GM18907 (cell line): ENCODE data around the gene AURKA.

Experiments used
- ATAC-seq: cut with Tn5 transposase; IDR thresholded peaks from one replicate; pipeline ENCODE4 v1.9.1; 2021; ENCODE audit warnings: mild to moderate bottlenecking, moderate library complexity; ENCODE audit not compliant: unreplicated experiment

The AURKA gene

DNA sequence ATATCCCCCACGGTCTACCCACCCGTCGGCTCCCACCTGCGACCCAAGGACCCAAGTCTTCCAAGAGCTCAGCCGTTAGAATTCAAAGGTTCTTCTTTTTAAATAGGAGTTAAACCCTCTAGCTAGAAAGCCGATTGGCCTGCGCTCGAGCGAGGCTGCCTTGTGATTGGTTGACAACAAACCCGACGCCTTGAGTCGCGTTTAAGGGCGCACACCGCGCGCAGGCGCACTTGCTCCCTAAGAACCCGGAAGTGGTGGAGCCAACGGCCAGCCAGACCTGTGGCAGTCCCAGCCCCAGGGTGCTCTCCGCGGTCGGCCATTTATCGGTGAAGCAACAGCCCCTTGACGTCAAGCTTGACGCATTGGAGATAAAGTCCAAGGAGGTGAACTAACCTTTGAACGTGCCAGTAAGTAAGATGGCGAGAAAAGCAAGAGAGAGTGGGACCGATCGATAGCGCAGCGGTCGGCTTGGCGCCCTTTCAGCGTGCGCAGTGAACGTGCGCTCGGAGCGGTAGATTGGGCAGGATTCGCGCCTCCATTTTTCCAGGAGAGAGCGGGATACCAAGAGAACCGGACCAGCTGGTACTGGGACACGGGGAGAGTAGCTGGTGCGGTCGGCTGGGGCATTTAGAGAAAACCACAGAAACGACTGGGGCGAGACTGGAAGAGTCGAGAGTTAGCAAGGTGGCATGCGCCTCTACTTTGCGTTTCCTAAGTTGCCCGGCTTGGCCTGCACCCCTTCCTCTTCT, at the start of gene AURKA, which contains the start of gene CSTF1:
Gene AURKA, minus strand, starts transcription at position 84 of the 749 bp plus-strand sequence. CDS start 4,018 bp downstream, outside the sequence.
Gene CSTF1, plus strand, starts transcription at position 514 of the 749 bp plus-strand sequence. CDS start 2,908 bp downstream, outside the sequence.
- ATAC-seq = peak; percentile 95

DNA sequence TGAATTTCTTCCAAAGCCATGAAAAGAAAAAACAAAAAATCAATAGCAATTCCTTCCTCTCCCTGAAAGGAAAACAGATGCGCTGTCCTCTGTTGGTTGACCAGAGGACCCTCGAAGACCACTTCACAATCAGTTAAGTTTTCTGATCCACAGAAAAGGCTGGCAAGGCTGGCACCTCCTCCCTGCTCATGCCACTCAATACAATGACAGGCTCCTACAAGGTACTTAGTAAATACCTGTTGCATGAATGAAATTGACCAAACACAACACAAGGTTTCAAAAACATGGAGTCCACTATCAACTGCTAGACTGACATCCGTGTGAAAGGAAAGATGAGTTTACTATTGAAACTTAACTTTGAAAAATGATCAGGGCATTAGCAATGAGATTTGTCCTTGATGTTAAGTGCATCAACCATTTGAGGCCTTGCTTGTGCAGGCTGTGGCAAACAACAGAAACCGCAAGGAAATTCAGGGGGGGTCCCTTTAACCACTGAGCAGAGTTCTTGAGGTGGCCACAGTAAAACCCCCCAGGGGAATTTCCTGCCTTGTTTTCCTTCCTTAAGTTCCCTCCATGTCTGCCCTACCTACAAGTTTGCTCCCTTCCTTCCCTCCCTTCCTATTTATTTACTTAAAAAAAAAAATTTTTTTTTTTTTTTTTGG, 48.5 kb upstream of the AURKA start:
- peak; percentile 90 for ATAC-seq

DNA sequence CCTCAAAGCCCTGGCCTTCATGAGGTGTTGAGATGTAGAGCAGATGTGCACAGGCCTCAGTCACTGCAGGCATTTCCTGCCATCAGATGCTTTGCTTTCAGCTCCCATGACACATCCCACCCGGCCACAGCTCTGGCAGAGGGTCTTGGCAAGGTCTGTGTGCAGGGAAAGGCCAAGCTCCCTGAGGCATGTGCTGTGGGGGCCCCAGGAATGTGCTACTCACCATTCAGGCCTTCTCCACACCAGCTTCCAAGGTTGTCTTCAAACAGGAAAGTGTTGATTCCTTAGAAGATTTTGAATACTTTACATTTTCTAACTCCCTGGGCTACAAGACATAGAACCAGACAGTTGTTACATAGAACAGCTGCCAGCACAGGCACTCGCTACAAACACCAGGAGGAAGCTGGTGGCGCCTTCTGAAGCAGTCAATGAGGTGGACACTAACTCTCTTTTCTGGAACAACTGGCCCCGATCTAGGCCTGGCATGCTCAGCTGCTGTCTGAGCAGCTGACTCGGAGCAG, 47.8 kb upstream of the AURKA start:
- ATAC-seq = no peak

DNA sequence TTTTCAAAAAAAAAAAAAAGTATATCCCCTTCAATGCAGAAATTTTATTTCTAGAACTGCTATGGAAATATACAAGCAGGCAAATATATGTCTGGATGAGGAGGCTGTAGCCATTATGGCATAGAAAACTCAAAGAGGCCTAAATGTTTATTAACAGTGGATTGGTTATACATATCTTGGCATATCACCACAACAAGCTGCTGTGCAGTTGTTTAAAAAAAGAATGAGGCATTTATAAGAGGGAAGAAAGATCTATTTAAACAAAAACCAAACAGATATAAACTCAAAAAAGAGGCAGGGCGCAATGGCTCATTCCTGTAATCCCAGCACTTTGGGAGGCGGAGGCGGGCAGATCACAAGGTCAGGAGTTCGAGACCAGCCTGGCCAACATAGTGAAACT, 46.3 kb upstream of the AURKA start:
- ATAC-seq = no peak

DNA sequence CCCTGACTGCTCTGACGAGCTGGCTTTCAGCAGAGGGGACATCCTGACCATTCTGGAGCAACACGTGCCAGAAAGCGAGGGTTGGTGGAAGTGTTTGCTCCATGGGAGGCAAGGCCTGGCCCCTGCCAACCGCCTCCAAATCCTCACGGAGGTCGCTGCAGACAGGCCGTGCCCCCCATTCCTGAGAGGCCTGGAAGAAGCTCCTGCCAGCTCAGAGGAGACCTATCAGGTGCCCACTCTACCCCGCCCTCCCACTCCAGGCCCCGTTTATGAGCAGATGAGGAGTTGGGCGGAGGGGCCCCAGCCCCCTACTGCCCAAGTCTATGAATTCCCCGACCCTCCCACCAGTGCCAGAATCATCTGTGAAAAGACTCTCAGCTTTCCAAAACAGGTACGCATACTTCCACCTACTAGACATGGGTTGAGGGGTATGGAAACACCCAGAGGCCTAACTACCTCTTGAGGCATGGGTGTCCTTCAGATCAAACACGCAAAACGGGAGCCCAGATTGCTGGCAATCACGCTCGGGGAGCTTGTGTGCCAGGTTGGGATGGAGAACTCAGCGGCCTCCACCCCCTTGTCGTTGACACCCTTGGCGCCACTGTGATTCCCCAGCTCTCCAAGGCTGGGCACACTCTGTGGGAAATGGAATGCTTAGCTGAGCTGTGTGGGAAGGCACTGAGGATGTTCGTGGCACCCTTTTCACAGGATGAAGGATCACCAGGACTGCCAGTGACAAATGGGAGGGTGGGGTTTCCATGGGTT, 45.4 kb upstream of the AURKA start:
- no peak for ATAC-seq

DNA sequence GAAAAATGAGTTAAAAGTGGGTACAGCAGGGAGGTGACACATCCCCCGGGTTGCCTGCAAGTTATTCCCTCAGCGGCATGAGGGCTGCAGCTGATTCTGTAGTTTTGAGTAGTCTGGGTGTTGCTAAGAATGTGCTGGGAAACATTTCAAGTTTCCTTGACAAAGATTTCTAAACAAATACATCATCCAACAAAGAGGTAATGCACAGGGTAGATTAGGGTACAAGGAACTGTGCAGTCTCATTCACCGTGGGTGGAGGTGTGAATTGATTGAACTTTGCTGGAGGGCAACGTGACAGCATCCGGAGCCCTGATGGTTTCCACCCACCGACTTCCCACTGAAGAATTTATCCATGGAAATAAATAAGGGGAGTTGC, 41.9 kb upstream of the AURKA start:
- no peak for ATAC-seq

DNA sequence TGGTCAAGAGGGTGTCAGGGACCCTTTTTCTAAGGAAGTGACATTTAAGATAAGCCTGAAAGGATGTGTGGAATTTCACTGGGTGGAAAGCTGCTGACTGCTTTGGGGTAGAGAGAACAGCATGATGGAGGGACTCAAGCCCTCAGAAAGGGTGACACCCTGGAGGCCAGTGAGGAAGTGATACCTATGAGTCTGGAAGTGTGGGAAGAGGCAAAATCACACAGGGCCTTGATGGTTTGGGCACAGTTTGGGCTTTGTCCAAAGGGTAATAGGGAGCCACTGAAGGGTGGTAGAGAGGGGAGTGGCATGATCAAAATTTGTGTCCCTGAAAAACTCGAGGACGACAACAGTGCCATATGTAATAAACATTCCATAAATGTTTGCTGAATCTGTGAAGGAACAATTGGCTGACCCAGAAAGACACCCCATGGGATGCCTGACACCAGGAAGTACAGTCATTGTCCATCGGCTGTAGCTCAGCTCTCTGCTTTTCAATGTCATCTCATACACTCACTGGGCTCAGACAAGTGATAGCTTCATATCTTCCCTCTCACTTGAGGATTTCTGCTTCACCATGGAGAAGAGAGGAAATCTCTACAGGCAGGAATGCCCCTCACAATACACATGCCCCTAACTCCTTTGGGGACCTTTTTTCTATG, 41.3 kb upstream of the AURKA start:
- no peak for ATAC-seq

DNA sequence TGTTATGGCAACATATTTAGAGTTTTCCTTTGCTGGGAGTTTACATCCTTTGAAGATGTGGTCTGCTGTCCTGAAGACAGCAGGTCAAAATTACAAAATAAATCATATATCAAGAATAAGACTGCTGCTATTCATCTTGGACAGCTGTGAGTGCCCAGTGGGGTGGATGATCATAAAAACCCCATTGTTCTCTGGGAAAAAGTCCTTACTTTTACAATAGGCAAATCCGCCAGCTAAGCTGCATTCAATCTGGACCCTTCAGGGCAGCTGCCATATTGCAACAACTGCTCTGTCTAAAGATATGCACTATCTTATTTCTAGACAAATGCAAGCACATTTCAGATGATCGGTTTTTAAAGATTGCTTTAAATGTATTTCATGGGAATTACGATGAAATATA, 39.5 kb upstream of the AURKA start:
- ATAC-seq = no peak

DNA sequence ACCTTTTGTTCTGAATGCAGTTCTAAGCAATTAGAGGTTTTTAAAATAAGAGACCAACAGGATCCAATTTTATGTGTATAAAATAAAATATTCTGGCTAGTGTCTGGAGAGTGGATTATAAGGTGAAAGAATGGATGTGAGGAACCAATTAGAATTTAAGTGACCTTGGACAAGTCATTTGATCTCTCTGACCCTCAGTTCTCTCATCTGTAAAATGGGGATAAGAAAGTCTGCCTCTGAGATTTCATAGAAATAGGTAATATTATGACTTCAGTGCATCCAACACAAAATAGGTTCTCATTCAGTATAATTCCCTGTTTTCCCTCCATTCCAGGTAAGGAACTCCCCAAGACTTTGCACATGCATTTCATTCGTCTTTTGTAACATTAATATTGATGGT, 38.9 kb upstream of the AURKA start:
- no peak for ATAC-seq

DNA sequence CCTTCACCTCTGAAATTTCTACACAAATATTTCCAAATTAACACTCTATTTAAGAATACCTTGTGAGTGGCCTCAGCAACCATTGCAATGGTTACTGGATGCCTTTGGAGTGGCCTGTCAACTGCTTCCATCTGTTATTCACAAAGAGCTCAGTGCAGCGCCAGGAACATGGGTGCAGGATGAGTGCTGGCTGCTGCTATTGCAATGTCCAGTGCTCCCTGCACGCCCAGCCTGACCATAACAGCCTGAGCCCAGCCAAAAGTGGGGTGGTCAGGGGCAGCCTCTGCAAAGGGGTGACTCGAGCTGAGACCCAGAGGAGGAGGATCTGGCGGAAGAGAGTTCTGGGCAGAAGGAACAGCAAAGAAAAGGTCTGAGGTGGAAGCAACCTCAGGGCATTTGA, 38.4 kb upstream of the AURKA start:
- ATAC-seq = no peak

DNA sequence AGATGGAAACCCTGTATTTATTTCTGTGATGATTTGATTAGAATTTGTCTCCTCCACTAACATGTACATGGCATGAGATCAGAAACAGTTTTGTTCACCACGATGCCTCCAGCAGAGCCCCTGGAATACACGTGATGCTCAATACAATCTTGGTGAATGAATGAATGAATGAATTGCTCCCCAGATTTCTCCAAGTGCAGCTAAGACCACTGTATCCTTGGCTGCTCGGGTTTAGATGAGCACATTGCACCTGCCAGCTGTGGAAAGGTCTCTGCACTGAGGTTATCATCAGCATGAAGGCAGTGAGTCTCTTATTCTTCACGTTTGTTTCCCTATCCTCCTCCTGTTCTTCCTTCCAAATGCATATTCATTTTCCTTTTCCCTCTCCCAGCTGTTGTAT, 37.9 kb upstream of the AURKA start:
- no peak for ATAC-seq

DNA sequence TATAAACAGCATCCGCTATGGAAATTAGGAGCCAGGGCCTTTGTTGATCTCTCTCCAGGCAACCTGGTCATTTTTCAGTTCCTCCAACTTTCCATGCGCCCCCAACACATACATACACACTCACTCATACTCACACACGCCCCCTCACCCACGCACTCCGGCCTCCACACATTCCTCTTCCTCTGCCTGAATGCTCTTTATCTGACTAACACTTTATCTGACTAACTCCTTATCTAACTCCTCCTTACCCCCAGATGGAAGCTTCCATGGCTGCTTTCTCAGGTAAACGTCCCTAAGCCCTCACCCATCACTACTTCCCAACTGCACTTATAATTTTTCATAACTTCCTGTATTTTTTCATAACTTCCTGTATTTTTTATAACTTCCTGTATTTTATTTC, 37.5 kb upstream of the AURKA start:
- no peak for ATAC-seq

DNA sequence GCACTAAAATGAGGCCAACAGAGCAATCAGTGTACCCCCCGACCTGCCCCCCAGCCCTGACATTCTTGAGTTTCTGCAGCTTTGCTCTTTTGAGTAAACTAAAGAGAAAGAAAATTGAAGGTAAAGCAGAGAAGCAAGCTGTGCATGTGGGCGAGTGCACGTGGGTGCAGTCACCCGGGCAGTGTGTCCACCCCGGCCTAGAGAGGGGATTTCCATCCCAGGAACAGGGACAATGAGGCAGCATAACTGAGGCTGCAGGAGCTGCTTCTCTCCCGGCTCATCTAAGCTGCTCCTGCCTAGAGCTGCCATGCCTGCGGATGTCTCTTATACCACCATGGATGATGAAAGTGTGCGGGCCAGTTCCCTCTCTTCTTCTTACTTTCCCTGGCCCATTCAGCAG, 36.9 kb upstream of the AURKA start:
- no peak for ATAC-seq

DNA sequence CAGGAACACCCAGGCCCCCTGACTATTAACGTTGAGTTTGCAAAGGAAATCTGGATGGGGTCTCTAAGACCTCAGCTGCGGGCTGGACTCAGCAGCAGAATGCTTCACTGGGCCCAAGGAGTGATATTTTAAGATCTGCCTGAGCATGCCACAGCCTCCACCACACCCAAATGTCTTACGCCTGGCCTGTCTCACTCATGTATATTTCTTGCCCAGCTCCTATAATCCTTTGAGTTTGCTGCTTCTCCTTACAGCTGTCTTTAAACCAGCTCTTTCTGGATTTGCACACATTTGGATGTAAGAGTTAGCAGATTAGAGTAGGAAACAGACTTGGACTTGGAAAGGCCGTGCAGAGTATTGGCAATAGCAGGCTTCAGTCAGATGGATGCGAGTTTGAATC, 36.4 kb upstream of the AURKA start:
- ATAC-seq = no peak

DNA sequence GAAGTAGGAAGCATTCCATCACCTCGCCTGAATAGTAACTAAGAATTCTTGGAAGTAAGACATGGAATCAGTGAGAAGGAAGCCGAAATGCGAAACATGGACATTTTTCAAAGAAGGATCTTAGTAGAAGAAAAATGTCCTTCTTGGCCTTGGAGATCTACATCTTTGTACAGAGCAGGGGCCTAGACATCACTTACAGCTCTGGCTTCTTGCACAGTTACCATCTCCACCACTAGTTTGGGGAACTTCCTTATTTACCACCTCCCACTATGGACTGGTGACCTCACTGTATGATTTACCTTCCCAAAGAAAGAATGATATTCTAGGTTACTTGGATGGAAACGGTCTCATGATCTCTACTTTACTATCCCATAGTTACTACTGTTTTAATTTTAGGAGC, 35.8 kb upstream of the AURKA start:
- no peak for ATAC-seq

DNA sequence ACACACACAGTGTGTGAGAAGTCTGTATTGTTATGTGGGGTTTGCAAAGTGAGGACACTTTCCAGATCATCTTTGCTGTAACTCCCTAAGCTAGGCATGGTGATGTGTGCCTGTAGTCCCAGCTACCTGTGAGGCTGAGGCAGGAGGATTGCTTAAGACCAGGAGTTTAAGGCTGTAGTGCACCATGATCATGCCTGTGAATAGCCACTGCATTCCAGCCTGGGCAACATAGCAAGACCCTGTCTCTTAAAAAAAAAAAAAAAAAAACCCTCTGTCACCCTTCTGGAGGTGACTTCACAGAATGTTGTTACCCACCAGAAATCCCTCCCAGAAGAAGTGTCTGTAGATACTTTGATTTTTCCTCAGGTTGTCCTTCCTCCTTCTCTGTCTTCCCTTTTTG, 34.9 kb upstream of the AURKA start:
- ATAC-seq = no peak

DNA sequence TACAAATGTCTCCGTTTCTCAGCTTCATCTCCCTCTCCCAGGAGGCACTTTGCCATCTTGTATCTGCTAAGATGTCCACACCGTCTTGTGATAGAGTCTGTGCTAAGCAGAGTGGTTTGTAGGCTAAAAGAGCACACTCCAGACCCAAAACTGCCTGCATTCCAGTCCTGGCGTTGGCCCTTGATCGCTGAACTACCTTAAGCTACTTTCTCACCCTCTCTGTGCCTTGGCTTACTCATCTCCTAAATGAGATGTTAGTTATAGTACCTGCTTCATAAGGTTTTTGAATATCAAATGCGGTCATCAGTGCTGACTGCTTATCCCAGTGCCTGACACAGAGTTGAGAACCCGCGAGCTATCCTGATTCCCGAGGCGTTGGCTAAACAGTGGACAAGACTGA, 34.0 kb upstream of the AURKA start:
- no peak for ATAC-seq

DNA sequence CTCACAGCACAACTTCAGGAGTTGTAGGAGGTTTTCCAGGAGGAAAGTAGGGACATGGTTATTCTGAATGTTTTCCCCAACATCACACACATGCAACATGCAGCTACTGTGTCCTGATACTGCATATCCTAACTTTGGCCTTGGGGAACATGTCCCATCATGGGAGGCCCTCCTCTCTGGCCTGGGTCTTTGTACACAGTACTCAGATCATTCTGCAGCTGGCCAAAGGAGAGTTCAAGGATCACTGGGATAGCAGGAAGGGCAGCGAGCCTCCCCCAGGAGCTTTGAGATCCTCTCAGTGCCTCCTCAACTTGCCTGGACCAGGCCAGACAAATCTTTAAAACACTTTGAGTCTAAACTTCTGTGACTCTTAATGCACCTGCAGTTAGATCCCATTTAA, 32.9 kb upstream of the AURKA start:
- ATAC-seq = no peak

DNA sequence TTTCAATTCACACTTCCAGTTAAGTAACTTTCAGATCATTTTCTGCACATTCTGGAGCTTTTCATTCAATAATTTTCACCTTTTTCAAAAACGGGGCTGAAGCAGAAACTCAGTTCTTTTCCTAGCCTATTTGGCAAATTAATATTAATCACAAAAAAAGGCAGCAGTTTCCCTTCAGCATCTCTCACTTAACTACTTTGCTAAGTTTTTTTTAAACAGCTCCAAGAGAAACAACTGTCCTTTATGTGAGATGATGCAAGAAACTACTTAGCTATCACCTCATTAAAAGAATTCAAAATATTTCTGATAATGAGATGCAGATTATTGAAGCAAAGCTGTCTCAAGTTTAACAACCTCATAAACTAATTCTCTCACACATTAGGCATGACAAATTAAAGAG, 31.9 kb upstream of the AURKA start:
- ATAC-seq = no peak

DNA sequence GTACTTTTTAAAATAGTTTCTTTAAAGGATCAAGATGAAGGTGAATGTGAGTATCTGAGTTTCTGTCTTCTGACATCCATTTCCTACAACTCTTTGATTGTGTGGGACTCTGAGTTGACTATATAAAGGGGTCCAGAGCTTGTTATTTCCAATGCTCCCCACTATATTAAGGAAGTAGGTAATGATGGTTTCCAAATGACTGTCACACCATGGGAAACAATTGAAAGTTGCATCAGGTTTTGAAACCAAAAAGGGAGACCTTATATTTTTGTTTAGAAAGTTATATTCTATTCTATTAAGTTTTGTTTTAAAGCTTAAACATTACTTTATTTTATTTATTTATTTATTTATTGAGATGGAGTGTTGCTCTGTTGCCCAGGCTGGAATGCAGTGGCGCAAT, 31.2 kb upstream of the AURKA start:
- ATAC-seq = no peak

DNA sequence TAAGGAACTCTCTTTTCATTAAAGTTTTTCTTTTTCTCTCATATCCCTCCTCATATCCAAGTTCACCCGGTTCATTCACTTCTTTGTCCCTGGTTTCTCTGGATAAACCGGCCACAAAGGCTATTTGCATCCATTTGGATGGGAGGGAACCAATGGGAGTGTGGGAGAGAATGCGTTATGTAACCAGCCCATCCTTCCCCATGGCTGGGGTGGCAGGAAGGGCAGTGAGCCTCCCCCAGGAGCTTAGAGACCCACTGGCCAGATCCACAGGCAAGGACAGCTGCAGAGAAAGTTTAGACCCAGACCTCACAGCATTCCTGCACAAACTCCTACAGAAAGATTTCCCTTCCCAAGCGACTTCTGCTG, 30.8 kb upstream of the AURKA start:
- ATAC-seq = no peak
